Suprapubic skin (tissue), 3 donors: ENCODE data around the gene EPHA10.

Source experiments
- POLR2A ChIP-seq, 2 donors: fragments of 450-650 bp; IDR thresholded peaks; one replicate each; pipeline ENCODE4 v1.6.1; 2017; ENCODE audit warnings: antibody characterized with exemption in 2 of 2, mild to moderate bottlenecking in 2 of 2, moderate library complexity in 2 of 2
- TF ChIP-seq, protein P1 (sequence below), 2 donors: fragments of 200-600 bp in 1 of 2; fragments of 450-650 bp in 1 of 2; sonication (generic) in 1 of 2; IDR thresholded peaks; one replicate each; pipeline ENCODE4 v1.5.1; 2016 to 2019; ENCODE audit warnings: antibody characterized with exemption in 2 of 2, mild to moderate bottlenecking in 1 of 2, moderate library complexity in 1 of 2

DNA sequence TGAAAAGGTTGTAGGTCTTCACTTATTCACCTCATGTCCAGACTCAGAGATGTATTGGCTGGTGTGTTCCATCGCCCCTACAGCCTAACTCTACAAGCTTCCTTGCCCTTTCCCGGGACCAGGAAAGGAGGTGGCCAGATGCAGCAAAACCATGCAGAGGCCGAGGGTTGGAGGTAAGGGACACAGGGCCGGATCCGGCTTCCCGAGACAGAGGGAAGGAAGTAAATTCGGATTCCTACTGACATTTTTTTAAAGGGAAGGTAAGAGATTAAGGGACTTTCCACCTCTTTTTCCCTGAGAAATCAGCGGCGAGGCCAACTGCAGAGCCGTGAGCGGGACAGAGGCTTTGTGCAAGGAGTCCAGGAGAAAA, 12.7 kb downstream of the EPHA10 start:
- TF ChIP-seq, protein P1, sequence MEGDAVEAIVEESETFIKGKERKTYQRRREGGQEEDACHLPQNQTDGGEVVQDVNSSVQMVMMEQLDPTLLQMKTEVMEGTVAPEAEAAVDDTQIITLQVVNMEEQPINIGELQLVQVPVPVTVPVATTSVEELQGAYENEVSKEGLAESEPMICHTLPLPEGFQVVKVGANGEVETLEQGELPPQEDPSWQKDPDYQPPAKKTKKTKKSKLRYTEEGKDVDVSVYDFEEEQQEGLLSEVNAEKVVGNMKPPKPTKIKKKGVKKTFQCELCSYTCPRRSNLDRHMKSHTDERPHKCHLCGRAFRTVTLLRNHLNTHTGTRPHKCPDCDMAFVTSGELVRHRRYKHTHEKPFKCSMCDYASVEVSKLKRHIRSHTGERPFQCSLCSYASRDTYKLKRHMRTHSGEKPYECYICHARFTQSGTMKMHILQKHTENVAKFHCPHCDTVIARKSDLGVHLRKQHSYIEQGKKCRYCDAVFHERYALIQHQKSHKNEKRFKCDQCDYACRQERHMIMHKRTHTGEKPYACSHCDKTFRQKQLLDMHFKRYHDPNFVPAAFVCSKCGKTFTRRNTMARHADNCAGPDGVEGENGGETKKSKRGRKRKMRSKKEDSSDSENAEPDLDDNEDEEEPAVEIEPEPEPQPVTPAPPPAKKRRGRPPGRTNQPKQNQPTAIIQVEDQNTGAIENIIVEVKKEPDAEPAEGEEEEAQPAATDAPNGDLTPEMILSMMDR (IDR thresholded peaks at IDR 0.05): no peak
- no peak for TF ChIP-seq POLR2A (IDR thresholded peaks at IDR 0.05)
